CD4-positive, alpha-beta T cell treated with Interleukin-12 subunit alpha and Interleukin-12 subunit beta, for 1 hour (primary cell): Measurements from ENCODE around the gene TENM4.
"Not testable (repeated sequence)": the region's sequence is repeated elsewhere in the genome, so short reads cannot be mapped to it uniquely, and the experiment has no call there.

Source experiments
- DNase-seq: peaks from one replicate; pipeline ENCODE4 v3.0.0-alpha.2; 2020

The TENM4 gene

GRCh38 chr11:78922859-78923625, 517.8 kb downstream of the TENM4 start:
- no peak for DNase-seq

- DNase-seq: no peak
Observed at GRCh38 chr11:78921509-78921908, 519.3 kb downstream of the TENM4 start.

DNA sequence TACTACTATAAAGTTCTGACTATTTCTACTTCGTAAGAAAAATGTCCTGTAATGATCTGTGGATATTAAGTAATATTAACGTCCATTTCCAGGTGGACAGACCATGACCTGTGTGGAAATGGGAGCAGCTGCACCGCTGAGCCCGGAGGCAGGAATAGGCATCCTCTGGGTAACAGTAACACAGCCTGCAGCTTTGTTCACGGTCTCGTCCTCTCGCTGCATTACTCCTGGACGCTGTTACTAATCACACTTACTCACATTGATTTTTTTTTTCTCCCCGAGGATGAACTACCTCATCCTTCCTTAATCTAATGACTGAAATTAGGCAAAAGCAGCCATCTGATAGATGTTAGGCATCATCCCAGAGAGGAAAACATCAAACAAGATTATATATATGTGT, 520.5 kb downstream of the TENM4 start:
- no peak for DNase-seq

GRCh38 chr11:78916759-78917158, 524.1 kb downstream of the TENM4 start:
- no peak for DNase-seq

DNA sequence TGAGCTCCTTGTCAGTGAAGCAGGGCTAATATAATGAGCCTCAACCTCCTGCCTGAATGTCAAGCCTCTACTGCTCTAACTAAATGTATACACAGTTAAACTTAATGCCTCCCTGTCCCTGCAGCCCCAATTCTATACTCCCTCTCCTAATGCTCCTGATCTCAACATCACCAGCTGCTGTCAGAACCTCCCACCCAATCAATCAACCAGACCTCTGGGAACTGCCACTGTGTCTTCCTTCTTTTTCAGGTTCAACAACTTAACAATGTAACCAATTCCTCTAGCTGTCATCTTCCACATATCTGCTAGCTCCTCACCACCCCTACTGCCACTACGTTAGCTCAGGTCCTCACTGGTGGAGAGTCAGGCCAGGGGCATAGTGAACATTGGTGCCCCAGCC, 526.3 kb downstream of the TENM4 start:
- no peak for DNase-seq

DNA sequence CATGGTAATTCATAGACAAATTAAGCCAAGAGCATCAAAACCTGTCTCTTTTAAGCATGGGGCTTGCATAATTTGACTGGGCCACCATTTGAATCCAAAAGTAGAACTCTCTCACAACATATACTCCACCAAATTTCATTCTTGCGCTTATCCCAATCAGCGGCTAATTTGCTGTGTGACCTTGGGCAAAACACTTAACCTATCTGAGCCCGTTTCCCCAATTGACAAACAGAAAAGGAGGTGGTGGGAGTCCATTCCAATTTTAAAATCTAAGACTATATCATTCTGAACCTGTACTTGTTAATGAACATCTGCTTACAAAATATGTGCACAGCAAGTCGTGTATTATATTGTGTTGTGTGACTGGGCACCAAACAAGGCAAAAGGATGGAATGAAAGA, 528.1 kb downstream of the TENM4 start:
- DNase-seq: no peak

- DNase-seq: no peak
Observed at GRCh38 chr11:78910322-78910721, 530.5 kb downstream of the TENM4 start.

- no peak for DNase-seq
Observed at GRCh38 chr11:78909386-78909785, 531.4 kb downstream of the TENM4 start.

DNA sequence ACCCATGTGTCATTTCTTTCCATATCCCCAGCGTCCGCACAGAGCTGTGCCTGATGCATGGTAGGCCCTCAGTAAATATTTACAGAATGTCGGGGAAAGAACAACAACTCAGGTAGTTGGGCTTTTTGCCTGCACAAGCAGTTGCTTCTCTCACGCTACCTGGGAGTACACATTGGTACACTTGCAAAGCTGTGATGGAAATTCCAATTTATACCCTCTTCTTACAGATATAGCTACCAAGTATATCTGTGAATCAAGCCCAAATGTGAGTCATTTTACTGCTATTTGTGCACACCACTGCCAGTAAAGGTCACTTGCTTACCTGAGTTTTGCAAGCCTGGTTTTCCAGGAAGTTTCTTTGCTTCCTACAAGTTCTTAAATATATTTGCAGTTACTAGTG, 533.2 kb downstream of the TENM4 start:
- DNase-seq: no peak

- no peak for DNase-seq
Observed at GRCh38 chr11:78906566-78906965, 534.3 kb downstream of the TENM4 start.

- no peak for DNase-seq
Observed at GRCh38 chr11:78905756-78906155, 535.1 kb downstream of the TENM4 start.

GRCh38 chr11:78902771-78903507, 537.9 kb downstream of the TENM4 start:
- DNase-seq: no peak

DNA sequence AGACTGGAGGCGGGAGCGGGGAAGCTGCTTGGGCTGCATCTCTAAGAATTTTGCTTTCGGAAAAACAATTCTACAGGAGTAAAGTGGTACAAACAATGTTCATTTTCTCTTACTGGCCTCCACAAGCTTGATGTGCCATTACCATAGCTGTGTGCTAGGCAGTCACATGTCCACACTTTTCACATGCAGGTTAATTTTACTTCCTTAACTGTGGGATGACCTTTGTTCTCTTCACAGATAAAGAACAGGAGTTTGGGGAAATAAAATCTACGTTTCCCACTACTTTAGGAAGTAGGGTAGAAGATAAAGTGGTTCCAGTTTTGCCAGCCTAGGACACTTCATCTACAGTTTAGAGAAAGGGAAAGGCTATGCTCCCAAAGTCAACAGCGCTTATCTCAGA, 539.0 kb downstream of the TENM4 start:
- no peak for DNase-seq

DNA sequence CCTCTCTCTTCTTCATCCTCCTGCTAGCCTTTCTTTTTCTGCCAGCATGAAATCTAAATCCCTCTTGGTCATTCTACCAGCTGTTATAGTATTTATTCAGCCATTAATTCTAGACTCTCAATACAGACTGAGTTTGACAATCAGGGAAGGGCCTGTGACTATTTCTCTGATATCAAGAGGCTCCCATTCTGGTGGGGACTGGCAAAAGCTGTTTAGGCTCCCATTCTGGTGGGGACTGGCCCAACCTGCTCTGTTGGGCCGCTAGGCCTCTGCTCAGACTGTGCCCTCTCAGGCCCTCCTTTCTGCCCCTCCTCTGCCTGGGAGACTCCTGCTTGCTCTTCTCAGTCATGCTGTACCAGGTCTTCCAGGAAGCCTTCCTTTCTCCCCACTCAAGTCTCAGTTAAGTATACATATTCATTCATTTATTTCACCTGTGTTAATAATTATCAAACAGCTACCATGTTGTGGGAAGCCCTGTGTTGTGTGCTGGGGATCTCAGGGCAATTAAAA, 542.5 kb downstream of the TENM4 start:
- DNase-seq: no peak

- DNase-seq: no peak
Observed at GRCh38 chr11:78893996-78894395, 546.8 kb downstream of the TENM4 start.

- DNase-seq: no peak
Observed at GRCh38 chr11:78889698-78890097, 551.1 kb downstream of the TENM4 start.

DNA sequence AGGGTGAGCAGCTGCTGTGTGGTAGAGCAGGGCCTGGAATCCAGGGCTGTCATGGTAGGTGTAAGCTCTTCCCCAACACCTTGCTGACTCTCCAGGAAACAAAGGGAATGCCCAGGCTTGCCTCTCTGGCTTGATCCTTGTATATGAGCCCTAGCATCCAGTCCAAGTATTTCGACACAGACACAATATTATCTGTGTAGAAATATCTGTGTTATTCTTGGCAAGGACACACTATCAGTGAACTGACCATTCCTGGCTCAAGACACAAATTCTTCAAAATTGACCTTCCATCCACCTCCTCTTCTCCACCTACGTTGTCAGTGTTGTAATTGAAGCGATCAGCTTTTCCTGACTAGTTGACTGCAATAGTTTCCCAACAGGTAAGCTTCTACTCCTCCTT, 554.2 kb downstream of the TENM4 start:
- no peak for DNase-seq

DNA sequence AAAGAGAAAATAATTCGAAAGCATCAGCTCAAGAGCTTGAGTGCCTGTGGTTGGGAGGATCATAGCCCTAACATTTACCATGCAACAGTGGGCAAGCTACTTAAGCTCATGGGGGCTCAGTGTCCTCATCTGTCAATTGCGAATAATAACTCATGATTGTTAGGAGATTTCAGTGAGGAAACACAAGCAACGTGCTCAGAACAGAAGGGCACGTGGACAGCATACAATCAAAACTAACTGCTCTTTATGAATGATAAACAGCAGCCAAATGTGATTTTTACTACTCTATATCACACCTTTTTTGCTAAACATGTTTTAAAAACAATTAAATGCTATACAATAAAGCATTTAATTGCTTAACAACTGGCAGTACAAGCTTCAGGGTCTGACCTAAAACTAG, 556.1 kb downstream of the TENM4 start:
- DNase-seq: no peak

GRCh38 chr11:78883506-78883905, 557.3 kb downstream of the TENM4 start:
- no peak for DNase-seq

DNA sequence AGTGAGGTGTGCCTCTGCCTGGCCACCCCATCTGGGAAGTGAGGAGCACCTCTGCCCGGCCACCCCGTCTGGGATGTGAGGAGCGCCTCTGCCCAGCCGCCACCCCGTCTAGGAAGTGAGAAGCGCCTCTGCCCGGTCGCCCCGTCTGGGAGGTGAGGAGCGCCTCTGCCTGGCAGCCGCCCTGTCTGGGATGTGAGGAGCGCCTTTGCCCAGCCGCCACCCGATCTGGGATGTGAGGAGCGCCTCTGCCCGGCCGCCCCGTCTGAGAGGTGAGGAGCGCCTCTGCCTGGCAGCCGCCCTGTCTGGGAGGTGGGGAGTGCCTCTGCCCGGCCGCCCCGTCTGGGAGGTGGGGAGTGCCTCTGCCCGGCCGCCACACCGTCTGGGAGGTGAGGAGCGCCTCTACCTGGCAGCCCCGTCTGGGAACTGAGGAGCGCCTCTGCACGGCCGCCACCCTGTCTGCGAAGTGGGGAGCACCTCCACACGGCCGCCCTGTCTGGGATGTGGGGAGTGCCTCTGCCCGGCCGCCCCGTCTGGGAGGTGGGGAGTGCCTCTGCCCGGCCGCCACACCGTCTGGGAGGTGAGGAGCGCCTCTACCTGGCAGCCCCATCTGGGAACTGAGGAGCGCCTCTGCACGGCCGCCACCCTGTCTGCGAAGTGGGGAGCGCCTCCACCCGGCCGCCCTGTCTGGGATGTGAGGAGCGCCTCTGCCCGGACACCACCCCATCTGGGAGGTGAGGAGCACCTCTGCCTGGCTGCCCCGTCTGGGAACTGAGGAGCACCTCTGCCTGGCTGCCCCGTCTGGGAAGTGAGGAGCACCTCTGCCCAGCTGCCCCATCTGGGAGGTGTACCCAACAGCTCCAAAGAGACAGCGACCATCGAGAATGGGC, 561.5 kb downstream of the TENM4 start:
- not testable (repeated sequence) for DNase-seq

GRCh38 chr11:78878631-78879030, 562.2 kb downstream of the TENM4 start:
- no peak for DNase-seq

DNA sequence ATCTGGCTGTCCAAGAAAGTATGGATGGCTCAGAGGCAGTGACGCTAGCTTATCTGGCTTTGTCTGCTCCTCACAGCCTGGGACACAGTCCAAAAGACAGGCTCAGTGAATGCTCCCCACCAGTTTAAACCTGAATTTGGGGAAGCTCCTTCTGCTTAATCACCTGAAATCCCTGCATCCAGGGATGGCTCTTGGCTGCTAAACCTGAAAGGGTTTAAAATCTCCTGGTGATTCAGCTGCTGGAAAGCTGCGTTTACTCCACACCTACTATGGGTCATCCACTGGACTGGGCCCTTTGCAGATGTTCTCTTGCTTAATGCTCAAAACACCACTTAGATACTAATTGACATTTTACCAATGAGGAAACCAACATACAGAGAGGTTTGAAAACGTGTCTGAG, 564.2 kb downstream of the TENM4 start:
- DNase-seq: no peak

- DNase-seq: no peak
Observed at GRCh38 chr11:78870655-78871054, 570.2 kb downstream of the TENM4 start.
